HG03175 (cell line): Measurements from ENCODE around the gene UMAD1.
"Not testable (repeated sequence)": the region's sequence is repeated elsewhere in the genome, so short reads cannot be mapped to it uniquely, and the experiment has no call there.

Source experiments
- ATAC-seq: cut with Tn5 transposase; IDR thresholded peaks from one replicate; pipeline ENCODE4 v1.9.1; 2021; ENCODE audit warnings: mild to moderate bottlenecking, moderate library complexity; ENCODE audit not compliant: unreplicated experiment

Gene UMAD1

DNA sequence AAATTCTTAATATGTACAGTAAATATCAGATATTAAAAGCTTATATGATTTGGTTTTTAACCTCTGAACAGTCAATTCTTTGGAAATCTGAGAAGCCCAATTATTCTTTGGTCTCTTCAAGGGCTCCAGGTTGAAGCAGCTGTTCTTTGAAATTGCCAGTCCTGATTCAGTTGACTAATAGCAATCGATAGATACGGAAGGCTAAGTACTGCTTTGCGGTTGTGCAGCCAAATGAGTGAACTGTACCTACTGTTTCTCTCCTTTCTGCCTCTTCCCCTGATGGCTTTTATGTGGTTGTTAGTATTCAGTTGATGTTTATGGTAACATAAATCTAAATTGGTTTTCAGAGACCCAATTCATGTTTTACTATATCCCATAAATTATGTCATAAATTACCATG lies 181.0 kb downstream of the UMAD1 start:
- ATAC-seq = no peak

DNA sequence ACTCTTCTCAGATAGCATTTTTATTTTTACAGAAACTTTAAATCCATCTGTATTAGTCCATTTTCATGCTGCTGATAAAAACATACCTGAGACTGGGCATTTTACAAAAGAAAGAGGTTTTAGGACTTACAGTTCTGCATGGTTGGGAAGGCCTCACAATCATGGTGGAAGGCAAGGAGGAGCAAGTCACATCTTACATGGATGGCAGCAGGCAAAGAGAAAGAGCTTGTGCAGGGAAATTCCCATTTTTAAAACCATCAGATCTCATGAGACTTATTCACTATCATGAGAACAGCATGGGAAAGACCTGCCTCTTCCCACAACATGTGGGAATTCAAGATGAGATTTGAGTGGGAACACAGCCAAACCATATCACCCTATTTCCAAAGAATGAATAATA lies 184.7 kb downstream of the UMAD1 start:
- not testable (repeated sequence) for ATAC-seq

DNA sequence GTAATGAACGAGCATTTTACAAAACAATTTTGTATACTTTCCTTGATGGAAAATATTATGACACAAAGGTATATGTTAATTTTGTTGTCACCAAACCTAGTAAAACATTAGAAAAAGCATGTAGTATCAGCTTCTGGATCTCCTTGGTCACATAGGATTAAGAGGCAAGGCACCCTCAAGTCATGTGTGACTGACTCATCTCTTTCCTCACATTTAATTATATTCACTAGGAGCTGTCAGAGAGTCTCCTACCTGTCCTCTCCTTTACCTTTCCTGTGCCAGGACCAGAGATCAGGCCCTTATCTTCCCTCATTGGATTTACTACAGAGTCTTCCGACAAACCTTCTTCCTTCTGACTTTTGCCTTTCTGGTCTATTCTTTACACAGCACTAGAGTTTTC lies 189.1 kb downstream of the UMAD1 start:
- ATAC-seq = no peak

DNA sequence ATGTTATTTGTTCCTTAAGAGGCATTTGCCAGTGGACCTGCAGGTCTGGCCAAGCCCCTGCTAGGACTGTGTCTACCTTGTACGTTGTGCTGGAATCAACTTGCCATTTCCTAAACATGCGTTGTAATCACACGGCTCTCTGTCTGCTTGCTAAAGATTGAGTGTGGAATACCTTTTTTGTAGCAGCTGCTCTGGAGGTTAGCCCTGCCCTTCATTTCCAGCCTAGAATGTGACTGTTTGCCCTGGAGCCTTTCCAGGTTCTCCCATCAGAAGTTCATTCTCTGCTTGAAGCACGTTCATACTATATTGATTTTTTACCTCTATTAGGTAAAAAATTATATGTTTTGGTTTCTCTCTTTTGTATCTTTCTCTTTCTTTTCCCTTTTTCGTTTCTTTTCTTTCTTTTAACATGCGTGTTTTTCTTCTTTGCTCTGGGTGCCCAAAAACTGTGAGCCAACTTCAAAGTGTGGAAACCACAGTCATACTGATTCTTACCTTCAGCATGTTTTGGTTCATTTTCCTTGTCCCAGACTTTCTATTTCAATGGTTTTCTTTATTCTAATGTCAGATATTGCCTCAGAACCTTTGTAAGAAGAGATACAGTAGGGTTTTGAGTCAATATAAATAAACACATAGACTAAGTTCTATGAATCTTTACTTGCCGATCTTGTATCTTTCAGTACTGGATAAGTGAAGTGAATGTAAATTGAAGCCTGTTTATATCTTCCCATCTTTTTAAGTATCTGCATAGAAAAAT lies 189.7 kb downstream of the UMAD1 start:
- no peak for ATAC-seq

DNA sequence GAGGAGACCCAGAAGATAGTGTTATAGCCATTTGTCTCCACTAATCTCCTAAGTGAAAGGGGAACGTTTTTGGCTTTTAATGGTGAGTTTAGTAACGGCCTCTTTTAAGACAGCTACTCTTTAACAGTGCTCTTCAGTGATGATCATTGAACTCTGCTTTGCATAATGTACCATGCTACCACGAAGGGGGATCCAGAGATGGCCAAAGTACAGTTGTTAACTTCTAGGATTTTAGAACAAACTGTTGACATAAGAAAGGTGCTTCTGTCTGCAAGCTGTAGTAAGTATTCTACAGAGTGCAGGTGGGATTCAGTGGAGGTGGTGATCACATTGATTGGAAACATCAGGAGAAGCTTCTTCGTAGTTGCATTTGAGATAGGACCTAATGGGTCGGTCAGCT lies 192.0 kb downstream of the UMAD1 start:
- no peak for ATAC-seq

DNA sequence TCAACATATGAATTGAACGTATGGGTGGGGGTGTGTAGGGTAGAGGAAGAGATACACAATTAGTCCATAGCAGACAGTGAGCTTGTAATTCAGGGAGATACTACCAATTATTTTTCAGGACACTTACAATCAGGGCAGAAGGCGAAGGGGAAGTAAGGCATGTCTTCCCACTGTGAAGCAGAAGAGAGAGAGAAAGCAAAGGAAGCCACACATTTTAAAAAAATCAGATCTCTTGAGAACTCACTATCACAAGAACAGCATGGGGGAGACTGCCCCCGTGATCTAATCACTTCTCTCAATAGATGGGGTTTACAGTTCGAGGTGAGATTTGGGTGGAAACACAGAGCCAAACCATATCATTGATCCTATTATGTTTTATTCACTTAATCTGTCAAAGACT lies 194.2 kb downstream of the UMAD1 start:
- ATAC-seq = no peak

DNA sequence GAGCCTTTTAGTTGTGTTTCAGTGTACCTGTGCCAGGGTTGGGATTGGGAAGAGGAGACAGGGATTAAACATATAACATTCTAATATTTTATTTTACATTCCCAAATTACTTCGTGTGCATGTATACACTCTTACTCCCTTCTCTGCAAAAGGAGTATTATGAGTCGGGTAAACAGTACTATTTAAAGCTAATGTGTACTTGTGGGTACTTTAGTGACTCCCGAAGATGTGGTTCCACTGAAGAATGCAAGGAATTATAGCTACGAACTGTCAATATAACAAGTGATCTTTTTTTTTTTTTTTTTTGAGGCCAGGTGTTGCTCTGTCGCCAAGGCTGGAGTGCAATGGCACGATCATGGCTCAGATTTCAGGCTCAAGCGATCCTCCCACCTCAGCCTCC lies 200.5 kb downstream of the UMAD1 start:
- no peak for ATAC-seq

DNA sequence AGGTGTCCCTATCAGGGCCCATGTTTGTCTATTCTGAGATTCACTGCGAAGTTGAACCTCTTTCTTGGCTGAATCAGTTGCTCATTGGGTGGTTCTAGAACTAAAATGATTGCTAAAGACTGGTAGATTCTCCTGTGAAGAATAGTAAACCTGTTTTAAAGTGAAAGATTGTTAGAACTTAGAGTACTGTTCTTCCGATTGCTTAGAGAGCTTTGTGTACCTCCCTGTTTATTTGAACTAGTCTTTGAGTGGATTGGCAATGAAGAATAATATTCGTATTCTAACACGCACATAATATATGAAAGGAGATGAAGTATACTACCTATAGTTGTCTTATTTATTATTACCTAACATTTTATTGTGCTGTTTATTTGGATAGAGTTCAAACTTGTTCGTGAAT lies 202.7 kb downstream of the UMAD1 start:
- ATAC-seq = no peak

DNA sequence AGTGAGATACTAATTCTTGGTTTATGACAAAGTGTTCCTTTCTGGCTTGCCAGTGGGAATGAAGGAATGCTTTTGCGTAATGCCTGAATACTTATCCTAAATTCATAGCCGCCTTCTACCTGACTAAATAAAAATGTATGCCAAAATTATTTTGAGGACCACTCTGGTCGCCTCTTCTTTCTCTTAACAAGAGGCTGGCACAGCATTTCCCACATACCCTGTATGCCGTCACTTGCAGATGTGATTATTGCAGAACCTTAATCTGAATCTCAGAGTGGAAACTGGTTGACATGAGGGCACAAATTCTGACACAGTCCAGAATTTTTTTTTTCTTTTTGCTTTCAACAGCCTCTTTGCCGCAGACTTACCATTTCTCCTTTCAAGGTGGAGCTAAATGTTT lies 203.4 kb downstream of the UMAD1 start:
- no peak for ATAC-seq

DNA sequence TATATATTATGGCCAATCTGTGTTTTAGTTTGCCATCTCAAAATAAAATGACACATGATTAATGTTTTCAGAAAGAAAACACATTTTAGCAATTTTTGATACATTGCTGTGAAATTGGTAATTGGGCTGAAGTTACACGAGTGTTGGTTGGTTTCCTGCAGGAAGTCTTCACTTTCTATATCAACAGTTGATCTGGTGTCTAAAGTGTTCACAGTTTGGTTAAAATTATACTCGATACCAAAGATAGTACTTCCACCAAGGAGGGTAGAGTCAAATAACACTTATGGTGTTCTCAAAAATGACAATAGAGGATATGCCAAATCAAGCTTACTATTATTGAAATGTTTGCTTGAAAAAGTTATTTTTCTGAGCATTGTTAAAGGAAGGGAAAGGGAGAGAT lies 207.7 kb downstream of the UMAD1 start:
- peak; percentile 83 for ATAC-seq

DNA sequence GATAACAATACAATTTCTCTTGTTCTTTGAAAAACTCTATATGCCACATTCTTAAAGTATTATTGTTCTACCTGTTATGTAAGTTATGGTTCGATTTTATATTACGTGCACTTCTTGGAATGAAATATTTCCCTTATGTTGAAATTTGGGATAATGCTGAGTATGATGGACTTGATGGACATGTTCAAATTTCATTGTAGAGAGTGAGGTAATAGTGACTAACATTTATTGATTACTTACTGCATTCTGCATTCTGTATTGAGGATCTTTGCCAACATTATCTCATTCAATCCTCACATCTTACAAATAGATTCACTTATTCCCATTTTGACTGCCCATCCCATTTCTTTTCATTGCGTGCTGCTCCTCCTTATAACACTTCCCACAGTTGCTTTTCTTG lies 208.3 kb downstream of the UMAD1 start:
- ATAC-seq = no peak

DNA sequence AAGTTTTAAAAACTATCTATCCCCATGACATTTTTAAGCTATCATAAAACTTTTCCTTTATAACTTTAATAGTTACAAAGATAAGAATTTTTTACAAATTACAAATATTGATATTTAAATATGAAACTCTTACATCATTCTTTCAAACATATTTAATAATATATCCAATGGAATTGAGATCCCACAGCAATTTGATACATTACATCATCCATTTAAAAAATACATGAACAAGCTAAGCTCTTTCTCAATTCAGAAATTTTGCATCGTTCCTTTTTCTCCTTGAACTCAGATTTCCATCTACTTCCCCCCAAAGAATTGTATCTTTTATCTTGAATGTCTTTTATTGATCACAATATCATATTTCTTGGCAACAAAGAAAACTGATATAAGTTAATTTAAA lies 209.6 kb downstream of the UMAD1 start:
- no peak for ATAC-seq

DNA sequence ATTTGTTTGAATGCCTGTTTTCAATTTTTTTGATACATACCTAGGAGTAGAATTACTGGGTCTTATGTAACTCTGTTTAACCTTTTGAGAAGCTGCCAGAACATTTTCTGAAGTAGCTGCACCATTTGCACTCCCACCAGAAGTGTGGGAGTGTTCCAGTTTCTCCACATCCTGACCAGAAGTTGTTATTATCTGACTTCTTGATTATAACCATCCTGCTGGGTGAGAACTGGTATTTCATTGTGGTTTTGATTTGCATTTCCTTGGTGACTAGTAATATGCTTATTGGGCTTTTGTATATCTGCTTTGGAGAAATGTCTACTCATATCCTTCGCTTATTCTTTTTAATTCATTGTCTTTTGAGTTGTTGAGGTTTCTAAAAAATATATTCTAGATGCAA lies 210.8 kb downstream of the UMAD1 start:
- no peak for ATAC-seq

DNA sequence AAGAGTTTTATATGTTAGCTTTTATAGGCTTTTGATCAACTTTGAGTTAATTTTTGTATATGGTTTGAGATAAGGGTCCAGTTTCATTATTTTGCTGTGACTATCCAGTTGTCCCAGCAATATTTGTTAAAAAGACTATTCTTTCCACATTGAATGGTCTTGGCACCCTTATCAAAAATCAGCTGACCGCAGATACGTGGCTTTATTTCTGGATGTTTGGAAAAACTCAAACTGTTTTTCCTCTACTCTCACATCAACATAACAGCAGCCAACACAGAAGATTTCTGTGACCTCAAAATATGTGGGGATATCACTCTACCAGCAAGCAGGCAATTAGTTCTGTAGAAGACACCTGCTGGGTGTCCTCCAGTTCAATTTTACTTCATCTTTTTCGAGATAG lies 211.4 kb downstream of the UMAD1 start:
- ATAC-seq = no peak

DNA sequence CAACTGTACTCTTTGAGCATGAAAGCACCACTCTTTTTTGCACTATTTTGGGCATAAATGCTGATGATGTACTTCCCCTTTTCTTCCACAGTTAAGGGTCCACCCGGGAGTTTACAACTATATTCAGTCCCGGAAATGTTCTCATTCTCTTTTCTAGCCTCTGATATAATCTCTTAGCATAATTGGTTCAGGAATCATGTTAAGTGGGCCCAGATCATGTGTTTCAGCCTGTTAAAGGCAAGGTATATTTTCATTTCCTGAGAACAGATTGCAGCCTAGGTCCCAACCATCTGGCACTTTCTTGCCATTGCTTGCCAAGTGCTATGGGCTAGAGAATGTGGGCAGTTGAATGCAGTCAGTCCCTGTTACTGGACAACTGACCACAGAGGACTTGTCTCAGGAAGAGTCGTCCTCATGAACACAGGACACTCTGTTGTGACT lies 216.6 kb downstream of the UMAD1 start:
- no peak for ATAC-seq

DNA sequence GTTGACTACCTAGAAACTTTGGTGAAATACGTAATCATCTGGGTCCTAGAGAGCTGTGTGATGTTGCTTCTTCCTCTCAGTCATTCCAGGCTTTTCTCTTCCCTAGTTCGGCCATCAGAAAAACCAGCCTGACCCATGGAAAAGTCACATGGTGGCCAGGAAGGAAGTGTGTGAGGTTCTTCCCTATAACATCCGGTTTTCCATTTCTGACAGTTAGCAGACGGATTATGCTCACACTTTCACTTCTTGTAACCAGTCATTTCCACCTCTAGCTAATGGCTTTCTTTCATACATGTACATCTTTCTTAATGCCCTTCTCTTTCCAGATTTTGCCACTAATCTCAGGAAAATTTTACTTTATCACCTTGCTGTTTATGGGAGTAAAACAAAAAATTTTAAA lies 218.0 kb downstream of the UMAD1 start:
- no peak for ATAC-seq

DNA sequence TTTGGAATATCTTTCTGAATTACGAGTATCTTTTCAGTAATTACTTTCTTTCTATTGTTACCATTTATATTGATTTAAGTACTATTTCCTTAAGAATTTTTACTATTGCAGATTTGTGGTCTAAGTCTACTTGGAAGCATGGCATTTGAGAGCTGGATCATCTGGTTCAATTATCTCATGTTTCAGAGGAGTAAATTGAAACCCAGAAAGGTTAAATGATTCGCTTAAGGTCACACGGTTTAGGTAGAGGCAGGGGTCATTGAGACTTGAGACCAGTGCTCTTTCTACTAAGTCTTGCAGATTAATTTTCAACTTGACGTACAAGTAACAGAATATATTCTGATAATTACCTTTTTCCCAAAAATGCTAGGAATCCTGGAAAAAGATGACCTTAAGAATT lies 218.9 kb downstream of the UMAD1 start:
- no peak for ATAC-seq

DNA sequence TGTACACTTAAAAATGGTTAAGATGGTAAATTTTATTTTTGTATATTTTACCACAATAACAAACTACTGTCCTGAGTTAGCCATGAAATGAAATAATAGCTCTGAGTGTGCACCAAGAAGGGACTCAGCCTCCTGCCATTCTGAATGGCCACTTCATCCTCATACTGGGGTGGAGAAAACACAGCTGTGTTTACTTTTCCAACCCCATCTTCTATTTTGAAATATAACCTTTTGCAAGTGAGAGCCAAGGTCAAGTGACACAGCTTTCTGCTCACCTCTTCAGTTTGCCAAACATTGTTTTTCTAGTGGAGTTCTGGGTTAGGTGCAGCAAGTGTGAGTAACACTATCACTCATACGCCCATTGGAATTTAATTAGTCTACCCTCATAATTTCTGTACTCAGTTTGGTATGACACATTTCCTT lies 220.7 kb downstream of the UMAD1 start:
- ATAC-seq = no peak

DNA sequence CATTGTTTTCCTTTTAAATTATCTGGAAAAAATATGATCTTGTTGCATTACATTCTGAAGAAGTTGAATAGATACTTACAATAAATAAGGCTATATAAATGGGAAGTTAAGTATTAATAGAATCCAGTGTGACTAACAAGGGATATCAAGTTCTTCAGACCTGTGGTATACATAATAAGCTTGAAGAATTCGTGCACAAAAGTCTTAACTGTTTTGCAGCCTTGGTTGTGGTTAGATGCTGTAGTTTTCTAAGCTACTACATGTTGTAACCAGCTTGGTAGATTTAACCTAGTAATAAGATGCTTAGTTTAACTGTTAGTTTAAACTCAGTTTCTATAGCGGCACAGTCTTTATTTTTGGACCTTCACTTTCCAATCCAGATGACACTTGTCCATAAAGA lies 221.8 kb downstream of the UMAD1 start:
- no peak for ATAC-seq

DNA sequence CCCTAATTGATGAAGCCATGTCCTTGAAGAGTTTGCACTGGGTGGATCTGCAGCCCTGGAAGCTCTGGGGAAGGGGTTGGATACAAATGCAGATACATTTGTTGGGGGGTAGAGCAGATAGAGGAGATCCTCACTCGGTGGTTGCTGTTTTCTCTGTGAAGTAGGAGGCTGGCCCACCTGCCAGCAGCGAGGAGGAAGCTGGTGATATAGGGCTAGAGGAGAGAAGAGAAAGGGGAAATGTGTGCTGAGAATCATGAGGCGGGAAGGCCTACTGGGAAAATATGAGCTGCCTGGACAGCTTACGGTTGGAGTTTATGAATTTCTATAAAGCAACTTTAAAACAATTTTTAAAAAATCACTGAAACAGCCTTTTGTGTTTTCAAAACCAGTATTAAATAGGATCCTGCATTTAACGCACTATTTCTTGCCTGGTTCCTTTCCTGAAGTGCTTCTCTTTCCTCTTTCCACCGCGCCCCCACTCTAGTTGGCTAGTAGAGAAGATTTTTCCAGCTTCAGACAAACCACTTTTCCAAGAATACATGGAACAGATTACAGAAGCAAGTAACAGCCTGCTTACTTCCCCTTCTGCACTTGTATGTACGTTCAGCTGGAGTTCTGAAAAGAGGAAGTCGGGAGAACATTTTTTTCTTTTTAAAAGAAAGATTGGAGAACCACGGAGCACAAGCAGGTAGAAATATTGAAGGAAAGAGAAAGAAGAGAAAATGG lies 227.5 kb downstream of the UMAD1 start:
- ATAC-seq = no peak

DNA sequence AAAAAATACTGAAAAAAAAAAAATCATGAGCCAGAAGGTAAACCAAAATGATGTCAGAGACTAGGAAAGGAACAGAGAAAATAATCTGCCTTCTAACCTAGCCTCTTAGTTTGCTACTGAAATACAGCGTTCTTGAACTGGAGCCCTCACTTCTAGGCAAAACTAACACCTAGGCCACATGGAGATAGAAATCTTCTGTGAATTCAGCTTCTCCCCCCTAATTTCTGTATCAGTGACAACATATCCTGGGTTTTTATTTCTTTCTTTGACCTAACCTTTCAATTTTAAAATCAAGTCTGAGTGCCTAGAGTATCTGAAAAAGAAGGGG lies 228.0 kb downstream of the UMAD1 start:
- no peak for ATAC-seq

DNA sequence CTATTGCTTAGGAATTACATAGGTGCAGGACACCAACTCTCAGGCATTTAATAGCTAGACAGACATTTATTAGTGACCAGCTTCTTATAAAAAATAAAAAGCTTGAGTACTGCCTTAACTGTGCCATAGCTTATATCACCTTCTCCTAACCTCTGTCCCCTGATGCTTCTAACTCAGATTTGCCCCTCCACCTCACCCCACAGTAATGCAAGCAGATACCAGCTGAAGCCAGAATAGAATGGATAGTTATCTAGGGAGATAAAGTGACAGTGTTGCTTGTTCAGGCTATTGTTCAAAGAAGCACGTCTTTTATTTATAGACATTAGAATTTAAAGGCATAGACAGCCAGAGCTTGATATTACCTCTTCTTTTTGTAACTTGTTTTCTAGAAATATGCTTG lies 228.5 kb downstream of the UMAD1 start:
- no peak for ATAC-seq

DNA sequence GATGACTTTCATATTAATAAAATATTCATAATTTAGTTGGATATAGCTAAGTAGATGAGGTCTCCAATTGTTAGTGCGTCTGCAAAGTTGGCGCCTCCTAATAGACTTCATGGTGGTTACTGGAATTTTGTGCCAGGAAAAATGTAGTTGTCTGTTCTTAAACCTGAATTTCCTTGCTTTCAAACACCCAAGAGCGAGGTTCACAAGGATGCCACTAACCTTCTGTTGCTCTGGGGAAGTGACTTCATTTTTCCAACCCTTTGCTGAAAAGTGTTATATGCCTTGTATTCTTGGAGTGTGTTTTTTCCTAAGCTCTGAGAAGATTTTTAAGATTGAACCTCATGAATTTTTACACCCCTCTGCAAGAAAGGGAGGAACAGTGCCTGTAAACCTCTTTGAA lies 229.1 kb downstream of the UMAD1 start:
- no peak for ATAC-seq
